ENCODE measurements around the gene MARCHF4. TPM values are rescaled to one million over a fixed set of nuclear protein-coding genes. Genes with fewer than 3 reads are reported as not detected.

MARCHF4 gene
- total RNA-seq, 1 experiment from 2014 or later: 1.3 TPM

GRCh38 chr2:216408426-216409290, 36.4 kb upstream of the MARCHF4 start:
- CTCF ChIA-PET: no interaction called here
- BruUV-seq (replicated peaks): no TSS peak
- in situ Hi-C loops (cut with HindIII; ENCODE audit: low pct_unique_long_range_greater_than_20kb, low sequenced_read_pairs) (no loop called here), intact Hi-C loops (cut with micrococcal nuclease; ENCODE audit: unreplicated experiment) (no loop called here)
- no peaks in the 10 kb centered on the region for H3K36me3 ChIP-seq (ENCODE audit: control insufficient read depth, insufficient read depth, low read length)
- no peak for DNase-seq (ENCODE audit: low read depth, low spot score)
- H3K27ac ChIP-seq (ENCODE audit: low read length): no peak overlapping the region
- TF ChIP-seq REST (IDR thresholded peaks at IDR 0.05; ENCODE audit: insufficient read depth in 1 of 2, low read depth in 2 of 2, low read length in 1 of 2): no peak
- no peak; the same call in 1 of the 2 replicates for TF ChIP-seq CTCF (IDR thresholded peaks at IDR 0.05)
- no peak for TF ChIP-seq TCF7L2 (IDR thresholded peaks at IDR 0.05; ENCODE audit: low read depth, low read length)
- TF ChIP-seq SIN3A (IDR thresholded peaks at IDR 0.05; ENCODE audit: borderline replicate concordance, insufficient read depth, low read depth, low read length): no peak
- TF ChIP-seq POLR2AphosphoS5 (IDR thresholded peaks at IDR 0.05; ENCODE audit: low read depth, low read length): no peak
- POLR2A ChIA-PET: no interaction called here
- no peak for ATAC-seq
- no peaks in the 10 kb centered on the region for H3K27me3 ChIP-seq (ENCODE audit: control insufficient read depth, insufficient read depth, low read length)
- H3K9me3 ChIP-seq (ENCODE audit: control insufficient read depth, insufficient read depth, low read depth, low read length): no peaks in the 10 kb centered on the region
- no peak overlapping the region for H3K4me3 ChIP-seq (ENCODE audit: low read depth in 2 of 2, low read length in 2 of 2)
- peaks cover 3% of the 10 kb centered on the region; the same call in 1 of the 2 replicates for H3K4me1 ChIP-seq (ENCODE audit: control insufficient read depth, insufficient read depth, low read length)

GRCh38 chr2:216406826-216407225, 34.5 kb upstream of the MARCHF4 start:
- no peak for TF ChIP-seq REST (IDR thresholded peaks at IDR 0.05; ENCODE audit: insufficient read depth in 1 of 2, low read depth in 2 of 2, low read length in 1 of 2)
- TF ChIP-seq POLR2AphosphoS5 (IDR thresholded peaks at IDR 0.05; ENCODE audit: low read depth, low read length): no peak
- no peak for TF ChIP-seq CTCF (IDR thresholded peaks at IDR 0.05)
- TF ChIP-seq TCF7L2 (IDR thresholded peaks at IDR 0.05; ENCODE audit: low read depth, low read length): no peak
- TF ChIP-seq SIN3A (IDR thresholded peaks at IDR 0.05; ENCODE audit: borderline replicate concordance, insufficient read depth, low read depth, low read length): no peak
- in situ Hi-C loops (cut with HindIII; ENCODE audit: low pct_unique_long_range_greater_than_20kb, low sequenced_read_pairs): no loop called here
- Histone ChIP-seq H3K27ac (ENCODE audit: low read length) (no peak overlapping the region), H3K9me3 (ENCODE audit: control insufficient read depth, insufficient read depth, low read depth, low read length) (no peaks in the 10 kb centered on the region), H3K4me3 (ENCODE audit: low read depth in 2 of 2, low read length in 2 of 2) (no peak overlapping the region), H3K36me3 (ENCODE audit: control insufficient read depth, insufficient read depth, low read length) (no peaks in the 10 kb centered on the region), H3K4me1 (ENCODE audit: control insufficient read depth, insufficient read depth, low read length) (no peaks in the 10 kb centered on the region), H3K27me3 (ENCODE audit: control insufficient read depth, insufficient read depth, low read length) (no peaks in the 10 kb centered on the region)
- DNase-seq (ENCODE audit: low read depth, low spot score) (no peak), ATAC-seq (no peak)
- BruUV-seq (replicated peaks): no TSS peak
- intact Hi-C loops (cut with micrococcal nuclease; ENCODE audit: unreplicated experiment): no loop called here
- ChIA-PET CTCF (no interaction called here), POLR2A (no interaction called here)
